Activated CD4-positive, alpha-beta memory T cell treated with anti-CD3 and anti-CD28 coated beads, Interleukin-2, amount 10 ng/mL, durations not matched to agents 7 days and 5 days (primary cell): Measurements from ENCODE around the gene TSPAN7. TPM values are rescaled to one million over a fixed set of nuclear protein-coding genes. Genes with fewer than 3 reads are reported as not detected.
A peak's percentile ranks its signal among the peaks of the same experiment; 100 is the strongest.

Experiments
- CTCF ChIA-PET: fragments of 350-600 bp; sonication (Branson Sonifier 250); formaldehyde crosslinking; loops from one replicate; lab custom pipeline; 2021; ENCODE audit warnings: antibody characterized with exemption, inconsistent platforms; lab: Charles Lee
- POLR2A ChIA-PET: fragments of 350-600 bp; sonication (Branson Sonifier 250); formaldehyde crosslinking; loops from one replicate; lab custom pipeline; 2021; ENCODE audit warnings: antibody characterized with exemption; lab: Charles Lee
- DNase-seq: peaks from one replicate; pipeline ENCODE4 v3.0.0-alpha.2; 2020
- H3K27ac Mint-ChIP-seq: one replicate; pipeline ENCODE4 v1.8.0; 2021; ENCODE audit warnings: mild to moderate bottlenecking, mixed read lengths
- H3K27me3 Mint-ChIP-seq: one replicate; pipeline ENCODE4 v1.8.0; 2021; ENCODE audit warnings: mixed read lengths
- H3K36me3 Mint-ChIP-seq: one replicate; pipeline ENCODE4 v1.8.0; 2021; ENCODE audit warnings: low read depth, mixed read lengths
- H3K4me1 Mint-ChIP-seq: one replicate; pipeline ENCODE4 v1.8.0; 2021; ENCODE audit warnings: mixed read lengths
- H3K4me3 Mint-ChIP-seq: one replicate; pipeline ENCODE4 v1.8.0; 2021; ENCODE audit warnings: mild to moderate bottlenecking, mixed read lengths
- H3K9me3 Mint-ChIP-seq: one replicate; pipeline ENCODE4 v1.8.0; 2021; ENCODE audit warnings: mixed read lengths
- total RNA-seq, 2 experiments: library from RNA; stranded (reverse); gene quantifications; one replicate each; pipeline ENCODE4 v1.2.3, GENCODE V29; 2021

The TSPAN7 gene
- total RNA-seq: under 1 TPM; 0.23 to 0.28 TPM

GRCh38 chrX:38561126-38561868 is at the start of gene TSPAN7:
Gene TSPAN7, plus strand, starts transcription at chrX:38561542. Its CDS starts 5 bp downstream, at chrX:38561547.
- H3K27ac Mint-ChIP-seq: no peak within 1 kb of the TSS
- peaks cover 3% of the 10 kb centered on the region for H3K4me1 Mint-ChIP-seq
- peaks cover 8% of the 10 kb centered on the region for H3K27me3 Mint-ChIP-seq
- peak; percentile 76 for DNase-seq
- H3K9me3 Mint-ChIP-seq: no peaks in the 10 kb centered on the region
- peak within 1 kb of the TSS; percentile 67 for H3K4me3 Mint-ChIP-seq
- POLR2A ChIA-PET: no interaction called here
- H3K36me3 Mint-ChIP-seq: no peaks in the 10 kb centered on the region
- CTCF ChIA-PET: no interaction called here

- Mint-ChIP-seq H3K27me3 (no peaks in the 10 kb centered on the region), H3K27ac (no peak overlapping the region), H3K36me3 (no peaks in the 10 kb centered on the region), H3K4me3 (no peak overlapping the region), H3K4me1 (no peaks in the 10 kb centered on the region), H3K9me3 (no peaks in the 10 kb centered on the region)
- POLR2A ChIA-PET: no interaction called here
- DNase-seq: no peak
- CTCF ChIA-PET: no interaction called here
Observed at GRCh38 chrX:38513112-38513742, 48.1 kb upstream of the TSPAN7 start.

GRCh38 chrX:38514016-38514854 is 47.1 kb upstream of the TSPAN7 start:
- H3K27me3 Mint-ChIP-seq: no peaks in the 10 kb centered on the region
- H3K9me3 Mint-ChIP-seq: no peaks in the 10 kb centered on the region
- POLR2A ChIA-PET: no interaction called here
- DNase-seq: no peak
- no peaks in the 10 kb centered on the region for H3K36me3 Mint-ChIP-seq
- H3K27ac Mint-ChIP-seq: no peak overlapping the region
- CTCF ChIA-PET: no interaction called here
- no peak overlapping the region for H3K4me3 Mint-ChIP-seq
- no peaks in the 10 kb centered on the region for H3K4me1 Mint-ChIP-seq

DNA sequence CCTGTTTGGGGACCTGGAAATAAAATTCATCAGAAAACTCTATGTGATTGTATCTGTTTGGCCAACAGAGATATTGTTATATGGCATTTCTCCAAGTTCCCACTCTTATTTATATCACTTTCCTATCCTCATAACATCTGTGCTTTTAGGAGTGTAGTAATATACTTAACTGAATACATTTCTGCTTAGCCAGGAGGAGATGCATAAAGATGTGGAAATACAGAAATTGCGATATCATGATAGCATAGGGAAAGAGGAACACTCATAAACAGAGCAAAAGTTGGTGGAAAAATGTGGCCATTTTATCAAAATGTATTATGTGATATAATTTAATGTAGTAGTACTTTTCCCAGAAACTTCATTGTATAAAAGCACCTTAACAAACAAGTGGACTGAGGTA is 46.1 kb upstream of the TSPAN7 start:
- H3K36me3 Mint-ChIP-seq: no peaks in the 10 kb centered on the region
- no peaks in the 10 kb centered on the region for H3K27me3 Mint-ChIP-seq
- no peak overlapping the region for H3K4me3 Mint-ChIP-seq
- no peaks in the 10 kb centered on the region for H3K9me3 Mint-ChIP-seq
- CTCF ChIA-PET: no interaction called here
- no peak overlapping the region for H3K27ac Mint-ChIP-seq
- POLR2A ChIA-PET: no interaction called here
- DNase-seq: no peak
- H3K4me1 Mint-ChIP-seq: no peaks in the 10 kb centered on the region

DNA sequence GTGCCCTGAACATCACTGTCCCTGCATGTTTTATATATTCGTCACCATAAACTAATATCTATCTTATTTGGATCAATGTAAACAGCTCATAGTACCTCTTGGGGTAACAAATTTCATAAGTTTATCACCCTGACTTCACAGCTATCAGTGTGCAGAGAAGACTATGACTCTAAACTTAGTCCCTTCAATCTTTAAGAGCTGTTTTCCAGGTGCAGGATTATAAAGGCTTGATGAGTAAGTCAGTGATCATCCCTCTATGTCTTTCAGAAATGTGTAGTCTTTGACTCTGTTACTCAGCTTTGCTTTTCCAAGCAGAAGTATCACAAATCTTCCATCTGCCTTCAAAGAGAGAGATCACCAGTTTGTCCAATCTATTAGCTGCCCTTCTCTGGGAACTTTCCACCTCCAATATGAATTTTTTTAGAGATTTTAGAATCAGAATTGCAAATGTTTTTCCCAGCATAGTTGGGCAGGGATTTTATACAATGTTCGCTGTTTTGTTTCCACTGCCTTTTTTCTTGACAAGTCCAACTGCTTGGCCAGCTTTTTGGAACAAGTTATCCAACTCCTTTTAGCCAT is 45.1 kb upstream of the TSPAN7 start:
- H3K4me1 Mint-ChIP-seq: no peaks in the 10 kb centered on the region
- H3K36me3 Mint-ChIP-seq: no peaks in the 10 kb centered on the region
- no peak overlapping the region for H3K27ac Mint-ChIP-seq
- no peak for DNase-seq
- no peaks in the 10 kb centered on the region for H3K27me3 Mint-ChIP-seq
- ChIA-PET POLR2A (no interaction called here), CTCF (no interaction called here)
- H3K9me3 Mint-ChIP-seq: no peaks in the 10 kb centered on the region
- no peak overlapping the region for H3K4me3 Mint-ChIP-seq

- DNase-seq: no peak
- CTCF ChIA-PET: no interaction called here
Observed at GRCh38 chrX:38519651-38520050, 41.7 kb upstream of the TSPAN7 start.

DNA sequence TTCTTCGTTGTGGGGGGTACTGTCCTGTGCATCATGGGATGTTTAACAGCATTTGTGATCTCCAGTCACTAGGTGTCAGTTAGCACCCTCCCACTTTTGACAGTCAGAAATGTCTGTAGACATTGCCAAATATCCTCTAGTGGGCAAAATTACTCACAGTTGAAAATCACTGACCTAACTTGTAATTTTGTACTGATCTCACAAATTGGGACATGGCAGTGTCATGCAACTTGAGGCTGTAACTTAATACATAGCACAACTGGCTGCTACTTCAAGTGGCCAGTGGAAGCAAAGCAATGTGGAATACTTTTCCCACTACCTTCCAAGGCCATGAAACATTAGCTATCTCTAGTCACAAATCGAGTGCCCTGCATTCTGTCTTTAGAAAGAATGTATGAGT is 23.2 kb upstream of the TSPAN7 start:
- Mint-ChIP-seq H3K9me3 (no peaks in the 10 kb centered on the region), H3K36me3 (no peaks in the 10 kb centered on the region), H3K4me1 (no peaks in the 10 kb centered on the region), H3K27ac (no peak overlapping the region), H3K4me3 (no peak overlapping the region), H3K27me3 (no peaks in the 10 kb centered on the region)
- CTCF ChIA-PET: no interaction called here
- POLR2A ChIA-PET: no interaction called here
- no peak for DNase-seq

More at GRCh38 chrX:38519651-38520050, 41.7 kb upstream of the TSPAN7 start:
- Mint-ChIP-seq H3K9me3 (no peaks in the 10 kb centered on the region), H3K27ac (no peak overlapping the region), H3K36me3 (no peaks in the 10 kb centered on the region), H3K4me1 (no peaks in the 10 kb centered on the region), H3K4me3 (no peak overlapping the region), H3K27me3 (no peaks in the 10 kb centered on the region)
- POLR2A ChIA-PET: no interaction called here

DNA sequence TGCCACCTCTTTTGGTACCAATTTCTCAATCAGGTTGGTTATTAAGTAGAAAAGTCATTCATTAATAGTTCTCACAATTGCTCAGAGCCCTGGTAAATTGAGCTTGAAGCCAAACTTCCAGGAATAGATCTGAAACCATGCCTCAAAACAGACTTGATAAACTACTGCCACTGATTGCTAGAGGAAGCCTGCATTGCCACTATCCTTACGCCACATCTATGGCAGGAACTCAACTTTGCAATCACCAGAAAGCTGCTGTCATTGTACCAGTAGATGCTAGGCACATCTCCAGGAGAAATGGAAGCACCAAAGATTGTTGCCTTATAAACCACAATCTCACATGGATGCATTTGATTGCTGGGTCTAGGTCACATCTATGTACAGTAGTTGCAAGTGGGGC is 21.6 kb upstream of the TSPAN7 start:
- Mint-ChIP-seq H3K27me3 (no peaks in the 10 kb centered on the region), H3K27ac (no peak overlapping the region), H3K36me3 (no peaks in the 10 kb centered on the region), H3K4me1 (no peaks in the 10 kb centered on the region), H3K9me3 (no peaks in the 10 kb centered on the region), H3K4me3 (no peak overlapping the region)
- ChIA-PET CTCF (no interaction called here), POLR2A (no interaction called here)
- DNase-seq: no peak

DNA sequence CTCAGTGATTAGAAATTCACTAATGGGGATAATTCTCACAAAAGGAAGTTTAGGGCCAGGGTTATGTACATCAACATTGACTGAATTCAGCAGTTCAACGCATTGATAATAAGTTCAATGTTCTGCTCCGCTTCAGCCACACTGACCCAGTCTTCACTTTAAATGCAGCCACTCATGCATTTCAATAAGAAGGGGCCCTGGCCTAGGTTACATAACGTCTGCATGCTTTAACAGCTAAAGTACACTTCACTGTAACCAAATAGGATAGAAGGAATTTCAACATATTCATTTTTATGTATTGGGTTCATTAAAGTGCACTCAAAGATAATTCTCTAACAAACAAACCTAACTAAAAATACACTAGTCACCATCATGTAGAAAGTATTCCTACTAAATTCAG is 12.8 kb upstream of the TSPAN7 start:
- Mint-ChIP-seq H3K36me3 (no peaks in the 10 kb centered on the region), H3K4me3 (no peak overlapping the region), H3K27me3 (peaks cover 2% of the 10 kb centered on the region), H3K4me1 (no peaks in the 10 kb centered on the region), H3K27ac (no peak overlapping the region), H3K9me3 (no peaks in the 10 kb centered on the region)
- no peak for DNase-seq
- ChIA-PET CTCF (no interaction called here), POLR2A (no interaction called here)

DNA sequence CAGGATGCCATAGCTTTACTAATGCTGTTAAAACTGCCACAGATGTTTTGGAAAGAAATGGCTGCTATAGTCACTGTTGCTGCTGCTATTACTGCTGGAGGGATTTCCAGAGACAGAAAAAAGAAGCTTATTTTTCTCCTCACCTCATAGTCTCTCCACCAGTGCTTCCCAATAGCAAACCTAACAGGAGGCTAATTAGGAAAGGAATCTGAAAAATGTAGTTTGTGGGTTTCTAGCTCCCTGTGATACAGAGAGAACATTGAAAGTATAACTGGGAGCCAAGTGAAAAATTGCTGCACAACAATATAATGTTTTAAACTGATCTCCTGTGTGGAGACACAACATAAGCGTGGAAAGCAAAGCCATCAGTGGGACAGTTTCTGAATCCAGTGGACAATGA is 8.6 kb upstream of the TSPAN7 start:
- H3K27me3 Mint-ChIP-seq: peaks cover 2% of the 10 kb centered on the region

DNA sequence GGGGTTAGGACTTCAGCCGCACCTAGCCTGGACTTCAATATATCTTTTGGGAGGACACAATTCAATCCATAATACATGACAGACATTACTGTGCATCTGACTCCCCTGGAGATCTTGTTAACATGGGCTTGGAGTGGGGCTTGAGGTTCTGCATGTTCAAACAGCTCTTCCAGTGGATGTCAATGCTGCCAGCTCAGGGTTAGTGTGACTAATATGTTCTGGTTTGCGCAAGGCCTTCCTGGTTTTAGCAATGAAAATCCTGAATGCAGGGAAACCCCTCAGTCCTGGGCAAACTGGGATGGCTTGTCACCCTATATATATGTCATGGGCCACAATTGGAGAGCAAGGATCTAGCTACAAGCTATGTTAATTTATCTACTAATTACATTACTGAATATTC is 2.7 kb upstream of the TSPAN7 start:
- ChIA-PET CTCF (no interaction called here), POLR2A (no interaction called here)
- no peak for DNase-seq
- H3K9me3 Mint-ChIP-seq: no peaks in the 10 kb centered on the region
- no peaks in the 10 kb centered on the region for H3K36me3 Mint-ChIP-seq
- no peak overlapping the region for H3K27ac Mint-ChIP-seq
- peaks cover 3% of the 10 kb centered on the region for H3K4me1 Mint-ChIP-seq
- no peak overlapping the region for H3K4me3 Mint-ChIP-seq
- peaks cover 8% of the 10 kb centered on the region for H3K27me3 Mint-ChIP-seq

More for the DNA sequence above, 8.6 kb upstream of the TSPAN7 start:
- H3K27ac Mint-ChIP-seq: no peak overlapping the region
- no peak overlapping the region for H3K4me3 Mint-ChIP-seq
- no peaks in the 10 kb centered on the region for H3K9me3 Mint-ChIP-seq
- no peak for DNase-seq
- ChIA-PET POLR2A (no interaction called here), CTCF (no interaction called here)
- no peaks in the 10 kb centered on the region for H3K4me1 Mint-ChIP-seq
- H3K36me3 Mint-ChIP-seq: no peaks in the 10 kb centered on the region

- H3K9me3 Mint-ChIP-seq: no peaks in the 10 kb centered on the region
- ChIA-PET POLR2A (no interaction called here), CTCF (no interaction called here)
- H3K36me3 Mint-ChIP-seq: no peaks in the 10 kb centered on the region
- peaks cover 8% of the 10 kb centered on the region for H3K27me3 Mint-ChIP-seq
- DNase-seq: no peak
- peak overlapping the region; percentile 58 for H3K4me3 Mint-ChIP-seq
- peaks cover 3% of the 10 kb centered on the region for H3K4me1 Mint-ChIP-seq
- no peak overlapping the region for H3K27ac Mint-ChIP-seq
Observed at GRCh38 chrX:38560776-38561125, 591 bp upstream of the TSPAN7 start.
